ENCODE measurements around the gene NFKB1. TPM values are rescaled to one million over a fixed set of nuclear protein-coding genes. Genes with fewer than 3 reads are reported as not detected.

NFKB1 gene
- polyA plus RNA-seq, 1 donor (not counting 4 experiments of a cell fraction or from before 2014, with no cell fraction given): 21.8 TPM

DNA sequence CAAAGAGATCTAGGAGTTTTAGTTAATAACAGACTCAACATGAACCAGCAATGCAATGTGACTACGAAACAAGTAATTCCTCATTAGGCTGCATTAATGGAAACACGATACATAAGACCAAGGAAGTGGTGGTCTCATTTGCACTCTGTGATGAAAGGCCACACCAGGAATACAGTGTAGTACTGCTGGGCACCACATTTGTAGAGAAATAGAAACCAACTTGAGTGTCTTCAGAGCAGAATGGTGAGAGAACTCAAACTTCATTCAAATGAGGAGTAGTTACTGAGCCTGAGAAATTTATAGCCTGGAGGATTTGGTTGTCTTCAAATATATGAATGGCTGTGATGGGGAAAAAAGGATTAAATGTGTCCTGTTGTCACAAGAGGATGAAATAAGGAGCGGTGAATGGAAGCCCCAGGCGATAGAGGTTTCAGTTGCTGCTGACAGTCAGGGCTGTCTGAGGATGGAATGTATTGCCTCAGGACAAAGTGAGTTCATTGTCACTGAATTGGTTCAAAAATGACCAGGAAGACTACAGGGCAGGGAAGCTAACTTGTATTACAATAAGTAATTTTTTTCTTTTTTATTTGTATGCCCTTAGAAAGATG, 50.9 kb downstream of the NFKB1 start:
- no peak overlapping the region for H3K4me2 ChIP-seq (ENCODE audit: control insufficient read depth, extremely low read depth, insufficient read depth, low read depth, low read length)
- peaks cover 6% of the 10 kb centered on the region for H3K79me2 ChIP-seq (ENCODE audit: control insufficient read depth, insufficient read depth, low read length)
- no peak overlapping the region for H2AFZ ChIP-seq (ENCODE audit: control insufficient read depth, low read length)
- H4K20me1 ChIP-seq (ENCODE audit: control insufficient read depth, extremely low read depth, insufficient read depth, low read length): no peaks in the 10 kb centered on the region
- H3K36me3 ChIP-seq (ENCODE audit: control insufficient read depth in 2 of 2, extremely low read depth in 1 of 2, insufficient read depth in 2 of 2, low read length in 2 of 2): peaks cover 0 to 3% of the 10 kb centered on the region in 2 experiments
- no peaks in the 10 kb centered on the region for H3K9me3 ChIP-seq (ENCODE audit: control insufficient read depth, low read depth, low read length)
- no peak for TF ChIP-seq EZH2 (IDR thresholded peaks at IDR 0.05; ENCODE audit: low read length)
- TF ChIP-seq, protein P1, sequence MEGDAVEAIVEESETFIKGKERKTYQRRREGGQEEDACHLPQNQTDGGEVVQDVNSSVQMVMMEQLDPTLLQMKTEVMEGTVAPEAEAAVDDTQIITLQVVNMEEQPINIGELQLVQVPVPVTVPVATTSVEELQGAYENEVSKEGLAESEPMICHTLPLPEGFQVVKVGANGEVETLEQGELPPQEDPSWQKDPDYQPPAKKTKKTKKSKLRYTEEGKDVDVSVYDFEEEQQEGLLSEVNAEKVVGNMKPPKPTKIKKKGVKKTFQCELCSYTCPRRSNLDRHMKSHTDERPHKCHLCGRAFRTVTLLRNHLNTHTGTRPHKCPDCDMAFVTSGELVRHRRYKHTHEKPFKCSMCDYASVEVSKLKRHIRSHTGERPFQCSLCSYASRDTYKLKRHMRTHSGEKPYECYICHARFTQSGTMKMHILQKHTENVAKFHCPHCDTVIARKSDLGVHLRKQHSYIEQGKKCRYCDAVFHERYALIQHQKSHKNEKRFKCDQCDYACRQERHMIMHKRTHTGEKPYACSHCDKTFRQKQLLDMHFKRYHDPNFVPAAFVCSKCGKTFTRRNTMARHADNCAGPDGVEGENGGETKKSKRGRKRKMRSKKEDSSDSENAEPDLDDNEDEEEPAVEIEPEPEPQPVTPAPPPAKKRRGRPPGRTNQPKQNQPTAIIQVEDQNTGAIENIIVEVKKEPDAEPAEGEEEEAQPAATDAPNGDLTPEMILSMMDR (optimal IDR thresholded peaks at IDR 0.05 in 1 of 3, IDR thresholded peaks at IDR 0.05 in 1 of 3, conservative IDR thresholded peaks at IDR 0.05 in 1 of 3; ENCODE audit: extremely low read depth in 1 of 3, insufficient read depth in 2 of 3, low read length in 3 of 3): no peak
- no peaks in the 10 kb centered on the region for H3K9me1 ChIP-seq (ENCODE audit: control insufficient read depth, extremely low read depth, insufficient read depth, low read length)
- DNase-seq (ENCODE audit: low read depth, low spot score) (no peak), FAIRE-seq (peak; percentile 48)
- no peaks in the 10 kb centered on the region for H3K27me3 ChIP-seq (ENCODE audit: control insufficient read depth, extremely low read depth, insufficient read depth, low read length)
- dilution Hi-C loops (cut with MboI; ENCODE audit: extremely low pct_ligation_motif_present, low sequenced_read_pairs): no loop called here
- H3K4me1 ChIP-seq (ENCODE audit: control insufficient read depth, extremely low read depth, insufficient read depth, low read length): peaks cover 10% of the 10 kb centered on the region
- no peak overlapping the region for H3K9ac ChIP-seq (ENCODE audit: control insufficient read depth, extremely low read depth, insufficient read depth, low read length)
- H3K27ac ChIP-seq (ENCODE audit: control insufficient read depth, insufficient read depth, low read length): no peak overlapping the region
- no peak overlapping the region for H3K4me3 ChIP-seq (ENCODE audit: control insufficient read depth in 2 of 3, extremely low read depth in 1 of 3, insufficient read depth in 2 of 3, low read depth in 1 of 3, low read length in 3 of 3)

GRCh38 chr4:102552781-102553180, 51.6 kb downstream of the NFKB1 start:
- Histone ChIP-seq H4K20me1 (ENCODE audit: control insufficient read depth, extremely low read depth, insufficient read depth, low read length) (no peaks in the 10 kb centered on the region), H3K9me3 (ENCODE audit: control insufficient read depth, low read depth, low read length) (no peaks in the 10 kb centered on the region), H3K9me1 (ENCODE audit: control insufficient read depth, extremely low read depth, insufficient read depth, low read length) (no peaks in the 10 kb centered on the region), H3K79me2 (ENCODE audit: control insufficient read depth, insufficient read depth, low read length) (peaks cover 6% of the 10 kb centered on the region), H3K27ac (ENCODE audit: control insufficient read depth, insufficient read depth, low read length) (no peak overlapping the region), H3K9ac (ENCODE audit: control insufficient read depth, extremely low read depth, insufficient read depth, low read length) (no peak overlapping the region), H3K27me3 (ENCODE audit: control insufficient read depth, extremely low read depth, insufficient read depth, low read length) (no peaks in the 10 kb centered on the region), H3K36me3 (ENCODE audit: control insufficient read depth in 2 of 2, extremely low read depth in 1 of 2, insufficient read depth in 2 of 2, low read length in 2 of 2) (peaks cover 0 to 3% of the 10 kb centered on the region in 2 experiments), H3K4me2 (ENCODE audit: control insufficient read depth, extremely low read depth, insufficient read depth, low read depth, low read length) (no peak overlapping the region), H2AFZ (ENCODE audit: control insufficient read depth, low read length) (no peak overlapping the region), H3K4me3 (ENCODE audit: control insufficient read depth in 2 of 3, extremely low read depth in 1 of 3, insufficient read depth in 2 of 3, low read depth in 1 of 3, low read length in 3 of 3) (no peak overlapping the region), H3K4me1 (ENCODE audit: control insufficient read depth, extremely low read depth, insufficient read depth, low read length) (peaks cover 10% of the 10 kb centered on the region)
- DNase-seq (ENCODE audit: low read depth, low spot score): no peak
- dilution Hi-C loops (cut with MboI; ENCODE audit: extremely low pct_ligation_motif_present, low sequenced_read_pairs): no loop called here
- TF ChIP-seq, protein P1 (optimal IDR thresholded peaks at IDR 0.05 in 1 of 3, IDR thresholded peaks at IDR 0.05 in 1 of 3, conservative IDR thresholded peaks at IDR 0.05 in 1 of 3; ENCODE audit: extremely low read depth in 1 of 3, insufficient read depth in 2 of 3, low read length in 3 of 3): no peak
- TF ChIP-seq EZH2 (IDR thresholded peaks at IDR 0.05; ENCODE audit: low read length): no peak
- no peak for FAIRE-seq

Measured in keratinocyte (primary cell).